PFSK-1 (cell line): ENCODE results near the gene STX18.

ENCODE experiments used
- FOXP2 ChIP-seq: optimal IDR thresholded peaks from 2 replicates; pipeline ENCODE3; 2011; ENCODE audit warnings: borderline replicate concordance, control low read depth, inconsistent platforms; ENCODE audit not compliant: insufficient read depth; ENCODE audit errors: extremely low read length, extremely low read depth
- POLR2AphosphoS5 ChIP-seq: IDR thresholded peaks from 2 replicates; pipeline ENCODE4 v1.6.1; 2012; ENCODE audit warnings: low read depth, mild to moderate bottlenecking, control low read depth, low read length, moderate library complexity
- SIN3A ChIP-seq: IDR thresholded peaks from 2 replicates; pipeline ENCODE4 v1.6.1; 2012; ENCODE audit warnings: mild to moderate bottlenecking, low read length, moderate library complexity, borderline replicate concordance; ENCODE audit not compliant: insufficient read depth
- TAF1 ChIP-seq: IDR thresholded peaks from 2 replicates; pipeline ENCODE4 v1.6.1; 2012; ENCODE audit warnings: low read length, control low read depth, borderline replicate concordance; ENCODE audit not compliant: insufficient read depth
- TF ChIP-seq, protein P1 (sequence below), 2 experiments: IDR thresholded peaks; 2 replicates each; pipeline versions ENCODE4 v1.6.1 to v1.8.0; 2011 to 2012; ENCODE audit warnings: low read depth in 2 of 2, low read length in 2 of 2, control low read depth in 1 of 2, inconsistent platforms in 1 of 2, mild to moderate bottlenecking in 1 of 2, moderate library complexity in 1 of 2; ENCODE audit not compliant: insufficient read depth in 1 of 2

DNA sequence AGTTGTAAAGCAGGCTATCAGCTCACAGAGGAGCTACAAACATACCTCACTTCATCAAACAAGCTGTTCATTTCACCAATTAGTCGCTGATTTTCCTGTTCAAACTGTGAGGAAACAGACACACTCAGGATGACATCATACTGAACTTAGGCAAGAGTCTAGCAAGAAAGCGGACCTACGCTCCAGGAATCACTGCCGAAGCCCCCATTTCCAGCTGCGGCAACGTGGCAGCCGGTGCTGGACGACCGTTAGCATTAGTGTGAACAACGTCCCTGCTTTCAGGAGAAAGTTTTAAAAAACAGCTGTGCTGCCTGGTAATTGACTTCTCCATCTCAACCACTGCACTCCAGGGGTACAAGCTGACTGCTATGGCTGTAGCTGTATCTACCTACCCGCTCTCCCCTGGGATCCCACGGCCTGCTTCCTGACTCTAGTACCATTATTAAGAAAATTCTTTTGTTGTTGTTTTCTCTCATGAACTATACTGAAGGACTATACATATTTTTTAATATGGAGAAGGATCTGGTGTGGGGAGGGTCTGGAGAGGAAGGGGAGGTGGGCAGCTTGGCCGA, 116.6 kb downstream of the STX18 start:
- TF ChIP-seq, protein P1, sequence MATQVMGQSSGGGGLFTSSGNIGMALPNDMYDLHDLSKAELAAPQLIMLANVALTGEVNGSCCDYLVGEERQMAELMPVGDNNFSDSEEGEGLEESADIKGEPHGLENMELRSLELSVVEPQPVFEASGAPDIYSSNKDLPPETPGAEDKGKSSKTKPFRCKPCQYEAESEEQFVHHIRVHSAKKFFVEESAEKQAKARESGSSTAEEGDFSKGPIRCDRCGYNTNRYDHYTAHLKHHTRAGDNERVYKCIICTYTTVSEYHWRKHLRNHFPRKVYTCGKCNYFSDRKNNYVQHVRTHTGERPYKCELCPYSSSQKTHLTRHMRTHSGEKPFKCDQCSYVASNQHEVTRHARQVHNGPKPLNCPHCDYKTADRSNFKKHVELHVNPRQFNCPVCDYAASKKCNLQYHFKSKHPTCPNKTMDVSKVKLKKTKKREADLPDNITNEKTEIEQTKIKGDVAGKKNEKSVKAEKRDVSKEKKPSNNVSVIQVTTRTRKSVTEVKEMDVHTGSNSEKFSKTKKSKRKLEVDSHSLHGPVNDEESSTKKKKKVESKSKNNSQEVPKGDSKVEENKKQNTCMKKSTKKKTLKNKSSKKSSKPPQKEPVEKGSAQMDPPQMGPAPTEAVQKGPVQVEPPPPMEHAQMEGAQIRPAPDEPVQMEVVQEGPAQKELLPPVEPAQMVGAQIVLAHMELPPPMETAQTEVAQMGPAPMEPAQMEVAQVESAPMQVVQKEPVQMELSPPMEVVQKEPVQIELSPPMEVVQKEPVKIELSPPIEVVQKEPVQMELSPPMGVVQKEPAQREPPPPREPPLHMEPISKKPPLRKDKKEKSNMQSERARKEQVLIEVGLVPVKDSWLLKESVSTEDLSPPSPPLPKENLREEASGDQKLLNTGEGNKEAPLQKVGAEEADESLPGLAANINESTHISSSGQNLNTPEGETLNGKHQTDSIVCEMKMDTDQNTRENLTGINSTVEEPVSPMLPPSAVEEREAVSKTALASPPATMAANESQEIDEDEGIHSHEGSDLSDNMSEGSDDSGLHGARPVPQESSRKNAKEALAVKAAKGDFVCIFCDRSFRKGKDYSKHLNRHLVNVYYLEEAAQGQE (IDR thresholded peaks at IDR 0.05; ENCODE audit: insufficient read depth in 1 of 2, low read depth in 2 of 2, low read length in 2 of 2), result no peak
- no peak for TF ChIP-seq TAF1
- no peak for TF ChIP-seq POLR2AphosphoS5
- TF ChIP-seq SIN3A, result no peak
- TF ChIP-seq FOXP2, result no peak
